ENCODE measurements around the gene PAM. TPM values are rescaled to one million over a fixed set of nuclear protein-coding genes. Genes with fewer than 3 reads are reported as not detected.

The PAM gene
- total and polyA plus RNA-seq, 12 donors = 234 to 580 (median 397) TPM

DNA sequence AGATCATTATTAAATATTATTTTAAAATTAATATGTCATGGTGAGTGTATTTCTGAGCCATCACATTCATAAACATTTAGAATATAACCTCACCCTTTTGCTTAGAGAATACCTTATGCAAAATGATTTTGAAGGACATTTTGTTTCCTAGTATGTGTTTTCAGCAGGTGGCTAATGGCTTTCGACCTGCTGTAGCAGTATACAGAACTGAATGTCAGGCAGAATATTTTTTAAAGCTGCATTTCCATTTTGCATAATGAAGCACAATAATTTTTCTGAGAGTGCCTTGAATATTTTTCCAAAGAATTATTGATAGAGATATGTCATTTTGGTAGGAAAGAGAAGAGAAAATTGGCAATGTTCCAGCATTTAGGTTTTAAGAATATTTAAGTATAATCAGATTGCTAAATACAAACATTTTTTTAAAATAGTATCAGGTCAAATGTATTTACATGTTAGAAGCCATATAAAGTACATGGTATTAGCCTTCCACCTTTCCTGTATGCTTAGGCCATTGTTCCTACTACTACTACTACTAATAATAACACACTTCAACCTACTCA lies 42.3 kb downstream of the PAM start:
- no peak for DNase-seq
- peaks cover 3 to 41% of the 10 kb centered on the region in 2 donors for H3K4me1 ChIP-seq (replicated peaks in 1 of 2)
- no peaks in the 10 kb centered on the region for H3K27me3 ChIP-seq
- no peak overlapping the region for H3K4me3 ChIP-seq
- H3K36me3 ChIP-seq (replicated peaks in 1 of 2) = no peaks in the 10 kb centered on the region
- no peaks in the 10 kb centered on the region for H3K9me3 ChIP-seq (replicated peaks in 1 of 3)
- TF ChIP-seq POLR2A (IDR thresholded peaks at IDR 0.05) = no peak
- TF ChIP-seq, protein P1, sequence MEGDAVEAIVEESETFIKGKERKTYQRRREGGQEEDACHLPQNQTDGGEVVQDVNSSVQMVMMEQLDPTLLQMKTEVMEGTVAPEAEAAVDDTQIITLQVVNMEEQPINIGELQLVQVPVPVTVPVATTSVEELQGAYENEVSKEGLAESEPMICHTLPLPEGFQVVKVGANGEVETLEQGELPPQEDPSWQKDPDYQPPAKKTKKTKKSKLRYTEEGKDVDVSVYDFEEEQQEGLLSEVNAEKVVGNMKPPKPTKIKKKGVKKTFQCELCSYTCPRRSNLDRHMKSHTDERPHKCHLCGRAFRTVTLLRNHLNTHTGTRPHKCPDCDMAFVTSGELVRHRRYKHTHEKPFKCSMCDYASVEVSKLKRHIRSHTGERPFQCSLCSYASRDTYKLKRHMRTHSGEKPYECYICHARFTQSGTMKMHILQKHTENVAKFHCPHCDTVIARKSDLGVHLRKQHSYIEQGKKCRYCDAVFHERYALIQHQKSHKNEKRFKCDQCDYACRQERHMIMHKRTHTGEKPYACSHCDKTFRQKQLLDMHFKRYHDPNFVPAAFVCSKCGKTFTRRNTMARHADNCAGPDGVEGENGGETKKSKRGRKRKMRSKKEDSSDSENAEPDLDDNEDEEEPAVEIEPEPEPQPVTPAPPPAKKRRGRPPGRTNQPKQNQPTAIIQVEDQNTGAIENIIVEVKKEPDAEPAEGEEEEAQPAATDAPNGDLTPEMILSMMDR (IDR thresholded peaks at IDR 0.05) = no peak
- no peak overlapping the region for H3K27ac ChIP-seq
- WGBS, 4 donors = 82 to 94% (median 87%) methylated on average over 1 of the region's 1 CpG
- intact Hi-C loops (cut with DNase I) = loop anchor here in 1 of 2 donors (10.0 kb wide), 1 partner anchor 77 kb away; no protein-coding TSS in a partner anchor

DNA sequence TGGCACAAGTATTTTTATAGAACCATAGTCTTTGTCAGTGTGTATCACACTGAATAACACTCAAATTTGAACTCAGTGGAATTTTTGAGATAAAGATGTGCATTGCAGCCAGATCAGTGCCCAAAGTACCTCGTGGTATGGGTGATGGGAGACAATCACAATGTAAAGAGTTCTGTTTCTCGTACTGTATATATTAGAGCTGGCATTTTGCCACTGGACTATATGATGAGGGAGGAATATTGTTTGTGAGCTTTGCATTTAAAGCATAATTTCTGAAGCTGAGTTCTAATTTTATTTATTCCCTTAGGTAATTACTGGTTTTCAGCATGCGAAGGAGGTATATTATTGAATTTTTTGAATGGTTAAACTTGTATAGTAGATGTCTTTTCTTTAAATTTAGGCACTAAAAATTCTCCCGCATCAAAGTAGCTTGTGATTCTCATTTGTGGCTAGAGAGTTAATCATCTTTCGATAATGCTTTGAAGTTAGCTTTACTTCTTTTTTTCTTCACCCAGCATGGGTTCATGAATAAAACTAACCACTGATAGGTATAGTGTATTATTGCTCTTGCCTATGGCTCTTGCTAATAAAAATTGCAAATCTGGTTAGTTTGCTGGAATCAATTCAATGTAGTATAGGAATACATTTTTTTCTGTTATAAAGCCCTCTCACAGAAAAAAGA lies 43.1 kb downstream of the PAM start:
- Histone ChIP-seq H3K27ac (no peak overlapping the region), H3K4me3 (no peak overlapping the region), H3K9me3 (replicated peaks in 1 of 3) (no peaks in the 10 kb centered on the region), H3K27me3 (no peaks in the 10 kb centered on the region), H3K4me1 (replicated peaks in 1 of 2) (peaks cover 3 to 41% of the 10 kb centered on the region in 2 donors), H3K36me3 (replicated peaks in 1 of 2) (no peaks in the 10 kb centered on the region)
- no peak for DNase-seq
- 91 to 96% (median 95%) methylated on average over 5 of the region's 5 CpGs for WGBS, 4 donors
- intact Hi-C loops (cut with DNase I) = loop anchor here in 1 of 2 donors (10.0 kb wide), 1 partner anchor 77 kb away; no protein-coding TSS in a partner anchor
- no peak for TF ChIP-seq POLR2A (IDR thresholded peaks at IDR 0.05)
- TF ChIP-seq, protein P1 (IDR thresholded peaks at IDR 0.05) = no peak

DNA sequence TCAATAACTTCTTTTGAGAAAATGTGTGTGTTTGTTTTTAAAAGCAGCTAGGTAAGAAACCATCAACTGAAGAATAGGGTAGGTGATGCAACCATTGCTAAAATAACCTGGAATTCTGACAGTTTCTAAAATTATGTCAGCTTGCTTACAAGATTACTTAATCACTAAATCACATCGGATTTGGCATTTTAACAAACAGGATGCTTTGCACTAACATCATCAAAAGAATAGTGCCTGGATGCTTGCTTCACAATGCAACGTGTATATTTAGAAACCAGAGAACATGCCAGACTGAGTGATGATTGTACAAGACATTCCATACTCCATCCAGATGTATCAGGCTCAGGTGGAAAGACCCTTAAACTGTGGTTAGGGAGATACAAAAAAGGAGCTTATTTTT lies 43.9 kb downstream of the PAM start:
- peaks cover 3 to 41% of the 10 kb centered on the region in 2 donors for H3K4me1 ChIP-seq (replicated peaks in 1 of 2)

DNA sequence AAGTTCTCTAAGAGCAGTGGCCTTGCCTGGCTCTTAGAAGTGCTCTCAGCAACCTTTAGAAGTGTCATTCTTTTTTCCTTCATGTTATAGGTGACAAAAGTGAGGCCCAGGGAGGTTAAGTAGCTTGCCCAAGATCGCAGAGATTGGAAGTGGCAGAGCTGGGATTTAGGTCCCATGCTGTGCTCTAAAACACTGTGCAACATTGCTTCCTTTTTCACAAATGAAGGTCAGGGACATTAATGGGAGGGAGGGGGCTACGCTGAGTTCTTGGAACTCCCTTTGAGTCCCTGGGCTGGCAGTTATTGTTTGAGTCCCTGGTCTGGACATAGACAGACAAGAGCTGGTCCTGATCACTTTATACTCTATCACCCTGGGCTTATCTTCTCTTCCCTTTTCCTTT lies 45.3 kb downstream of the PAM start:
- no peak for DNase-seq
- WGBS, 4 donors = 36 to 53% (median 50%) methylated on average over 2 of the region's 2 CpGs
- Histone ChIP-seq H3K27me3 (no peaks in the 10 kb centered on the region), H3K27ac (no peak overlapping the region), H3K4me1 (replicated peaks in 1 of 2) (peaks cover 3 to 34% of the 10 kb centered on the region in 2 donors), H3K36me3 (replicated peaks in 1 of 2) (no peaks in the 10 kb centered on the region), H3K9me3 (replicated peaks in 1 of 3) (no peaks in the 10 kb centered on the region), H3K4me3 (no peak overlapping the region)
- intact Hi-C loops (cut with DNase I) = no loop called here
- no peak for TF ChIP-seq POLR2A (IDR thresholded peaks at IDR 0.05)
- TF ChIP-seq, protein P1 (IDR thresholded peaks at IDR 0.05) = no peak

More for the DNA sequence above, 43.9 kb downstream of the PAM start:
- no peaks in the 10 kb centered on the region for H3K36me3 ChIP-seq (replicated peaks in 1 of 2)
- WGBS, 4 donors = 20 to 39% (median 23%) methylated on average over 2 of the region's 2 CpGs
- H3K9me3 ChIP-seq (replicated peaks in 1 of 3) = no peaks in the 10 kb centered on the region
- no peak for DNase-seq
- TF ChIP-seq, protein P1 (IDR thresholded peaks at IDR 0.05) = no peak
- no peak for TF ChIP-seq POLR2A (IDR thresholded peaks at IDR 0.05)
- H3K27me3 ChIP-seq = no peaks in the 10 kb centered on the region
- no peak overlapping the region for H3K4me3 ChIP-seq
- intact Hi-C loops (cut with DNase I) = loop anchor here in 1 of 2 donors (10.0 kb wide), 1 partner anchor 76 kb away; no protein-coding TSS in a partner anchor
- no peak overlapping the region for H3K27ac ChIP-seq
